Heart right ventricle (tissue), 16 donors: ENCODE data around the gene CTSA. TPM values are rescaled to one million over a fixed set of nuclear protein-coding genes. Genes with fewer than 3 reads are reported as not detected.
A peak's percentile ranks its signal among the peaks of the same experiment; 100 is the strongest.

Experiments used
- ATAC-seq, 8 donors: fragments of 200-7000 bp; cut with Tn5 transposase; one replicate each; pipeline ENCODE4 v1.9.1; 2020; ENCODE audit warnings: mild to moderate bottlenecking in 8 of 8, moderate library complexity in 8 of 8, moderate number of reproducible peaks in 1 of 8
- DNase-seq, 2 donors: peaks; one replicate each; pipeline ENCODE4 v3.0.0-alpha.2; 2020
- H3K27ac ChIP-seq, 10 donors: fragments of 200-600 bp; sonication (generic) in 2 of 10; one replicate each; pipeline versions ENCODE4 v1.5.0 to v1.8.0; 2020 to 2022; ENCODE audit warnings: mild to moderate bottlenecking in 3 of 10
- H3K27me3 ChIP-seq, 7 donors: fragments of 200-600 bp; one replicate each; pipeline ENCODE4 v1.8.0; 2021 to 2022; ENCODE audit warnings: mild to moderate bottlenecking in 2 of 7
- H3K36me3 ChIP-seq, 9 donors: fragments of 200-600 bp; sonication (generic) in 1 of 9; one replicate each; pipeline versions ENCODE4 v1.5.0 to v1.8.0; 2020 to 2022; ENCODE audit warnings: mild to moderate bottlenecking in 2 of 9
- H3K4me1 ChIP-seq, 9 donors: fragments of 200-600 bp; sonication (generic) in 1 of 9; one replicate each; pipeline versions ENCODE4 v1.5.0 to v1.8.0; 2020 to 2022; ENCODE audit warnings: mild to moderate bottlenecking in 4 of 9
- H3K4me3 ChIP-seq, 10 donors: fragments of 200-600 bp; sonication (generic) in 2 of 10; one replicate each; pipeline versions ENCODE4 v1.5.0 to v1.8.0; 2020 to 2022; ENCODE audit warnings: mild to moderate bottlenecking in 7 of 10, moderate library complexity in 2 of 10
- H3K9me3 ChIP-seq, 11 donors: fragments of 200-600 bp in 10 of 11; sonication (generic) in 2 of 11; one replicate each; pipeline versions ENCODE4 v1.5.0 to v1.8.0; 2013 to 2022; ENCODE audit warnings: mild to moderate bottlenecking in 2 of 11, control low read depth in 1 of 11, moderate library complexity in 1 of 11
- WGBS, 2 donors: extraction: QIAGEN DNeasy Blood & Tissue Kit; methylation state at CpG; one replicate each; pipeline ENCODE4 v1.1.7; 2013; ENCODE audit warnings: inconsistent platforms in 1 of 2; 5-methylcytosine and 5-hydroxymethylcytosine counted together
- intact Hi-C, 10 donors: fragments of 100-400 bp; cut with DNase I; formaldehyde crosslinking; loops; one replicate each; pipeline versions ENCODE4 v1.11.1 to v1.14.2; 2022
- polyA plus RNA-seq, 2 donors: library from polyadenylated mRNA; stranded (reverse); fragments of 200-250 nt; gene quantifications; one replicate each; pipeline ENCODE4 v1.2.3, GENCODE V29; 2013
- total RNA-seq, 10 donors: library from RNA; stranded (reverse); fragmentation: NEBNext Ultra II Directional in 3 of 10; extraction: Animal tissue kit (Norgen Biotek cat#: 25700) in 3 of 10; gene quantifications; one replicate each; pipeline versions ENCODE4 v1.2.1 to v1.2.4, GENCODE V29; 2021 to 2023
- TF ChIP-seq, protein P1 (sequence below), 9 donors: fragments of 200-600 bp; sonication (generic) in 2 of 9; IDR thresholded peaks; one replicate each; pipeline versions ENCODE4 v1.5.0 to v1.8.0; 2021 to 2022; ENCODE audit warnings: antibody characterized with exemption in 9 of 9, mild to moderate bottlenecking in 5 of 9, moderate library complexity in 1 of 9
- donor health status: Arrhythmogenic right ventricular cardiomyopathy.
- donor health status: ischemic (EF 13 %, LVEDD 7.1; RV severe dilation, severe dysfunction).
- donor health status: healthy with polysubstance abuse.
- donor health status: DM: no; HTN: yes; CAD: no.
- donor health status: DM: no; HTN: no; CAD: no.
- donor health status: ischemic (EF 25% LVEDD 6.9; RV normal size, moderate dysfunction).
- donor health status: ischemic (EF 25% LVEDD 5.7; RV mildly dilated, moderate dysfunction).
- donor health status: healthy.
- donor health status: DM: yes; HTN: yes; CAD: no.
- donor health status: Ischemic cardiomyopathy.
- donor health status: ischemic (EF 35%, LVEDD 5.7; RV mildly dilated, moderate dysfunction).
- donor health status: nonischemic (EF 11% LVEDD 7.7; RV severe dilation, severe dysfunction).
- donor health status: DM: yes; HTN: yes; CAD: no.
- donor health status: PGD.
- donor health status: ischemic (EF 29% LVEDD 5.4; RV normal size, mild dysfunction).
- donor health status: nonischemic (EF 23%, LVEDD 6.1; RV moderate dilation, normal function).

CTSA gene
- total and polyA plus RNA-seq, 12 donors, result 75.1 to 173 (median 102) TPM

DNA sequence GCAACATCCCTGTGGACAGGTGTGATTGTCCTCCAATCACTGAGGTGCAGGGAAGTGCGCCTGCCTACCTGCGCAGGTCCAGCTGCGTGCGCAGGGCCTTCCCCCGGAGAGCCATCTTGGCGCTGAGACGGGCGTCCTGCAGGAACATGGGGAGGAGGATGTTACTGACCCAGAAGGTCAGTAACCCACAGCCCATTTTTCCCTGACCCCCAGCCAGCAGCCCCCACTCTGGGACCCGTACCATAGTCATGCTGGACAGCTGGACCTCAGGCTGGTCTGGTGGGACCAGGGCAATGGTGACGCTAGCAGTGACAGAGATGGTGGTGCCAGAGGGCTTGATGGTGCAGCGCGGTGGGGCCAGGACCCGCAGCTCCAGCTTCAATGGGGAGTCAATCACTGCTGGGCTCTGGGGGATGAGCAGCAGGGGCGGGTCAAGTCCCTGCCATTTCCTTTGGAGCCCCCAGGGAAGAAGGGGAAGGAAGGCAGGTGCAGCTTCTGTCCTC lies 11.1 kb downstream of the CTSA start:
- TF ChIP-seq, protein P1, sequence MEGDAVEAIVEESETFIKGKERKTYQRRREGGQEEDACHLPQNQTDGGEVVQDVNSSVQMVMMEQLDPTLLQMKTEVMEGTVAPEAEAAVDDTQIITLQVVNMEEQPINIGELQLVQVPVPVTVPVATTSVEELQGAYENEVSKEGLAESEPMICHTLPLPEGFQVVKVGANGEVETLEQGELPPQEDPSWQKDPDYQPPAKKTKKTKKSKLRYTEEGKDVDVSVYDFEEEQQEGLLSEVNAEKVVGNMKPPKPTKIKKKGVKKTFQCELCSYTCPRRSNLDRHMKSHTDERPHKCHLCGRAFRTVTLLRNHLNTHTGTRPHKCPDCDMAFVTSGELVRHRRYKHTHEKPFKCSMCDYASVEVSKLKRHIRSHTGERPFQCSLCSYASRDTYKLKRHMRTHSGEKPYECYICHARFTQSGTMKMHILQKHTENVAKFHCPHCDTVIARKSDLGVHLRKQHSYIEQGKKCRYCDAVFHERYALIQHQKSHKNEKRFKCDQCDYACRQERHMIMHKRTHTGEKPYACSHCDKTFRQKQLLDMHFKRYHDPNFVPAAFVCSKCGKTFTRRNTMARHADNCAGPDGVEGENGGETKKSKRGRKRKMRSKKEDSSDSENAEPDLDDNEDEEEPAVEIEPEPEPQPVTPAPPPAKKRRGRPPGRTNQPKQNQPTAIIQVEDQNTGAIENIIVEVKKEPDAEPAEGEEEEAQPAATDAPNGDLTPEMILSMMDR (IDR thresholded peaks at IDR 0.05), result no peak
- Histone ChIP-seq H3K9me3 (no peaks in the 10 kb centered on the region), H3K36me3 (peaks cover 0 to 100% (median 28%) of the 10 kb centered on the region in 9 donors), H3K27me3 (no peaks in the 10 kb centered on the region), H3K4me3 (no peak overlapping the region), H3K4me1 (no peaks in the 10 kb centered on the region), H3K27ac (no peak overlapping the region)
- DNase-seq, result no peak
- no peak for ATAC-seq
- 86 to 90% methylated on average over 14 of the region's 14 CpGs for WGBS, 2 donors
- intact Hi-C loops, result no loop called here

DNA sequence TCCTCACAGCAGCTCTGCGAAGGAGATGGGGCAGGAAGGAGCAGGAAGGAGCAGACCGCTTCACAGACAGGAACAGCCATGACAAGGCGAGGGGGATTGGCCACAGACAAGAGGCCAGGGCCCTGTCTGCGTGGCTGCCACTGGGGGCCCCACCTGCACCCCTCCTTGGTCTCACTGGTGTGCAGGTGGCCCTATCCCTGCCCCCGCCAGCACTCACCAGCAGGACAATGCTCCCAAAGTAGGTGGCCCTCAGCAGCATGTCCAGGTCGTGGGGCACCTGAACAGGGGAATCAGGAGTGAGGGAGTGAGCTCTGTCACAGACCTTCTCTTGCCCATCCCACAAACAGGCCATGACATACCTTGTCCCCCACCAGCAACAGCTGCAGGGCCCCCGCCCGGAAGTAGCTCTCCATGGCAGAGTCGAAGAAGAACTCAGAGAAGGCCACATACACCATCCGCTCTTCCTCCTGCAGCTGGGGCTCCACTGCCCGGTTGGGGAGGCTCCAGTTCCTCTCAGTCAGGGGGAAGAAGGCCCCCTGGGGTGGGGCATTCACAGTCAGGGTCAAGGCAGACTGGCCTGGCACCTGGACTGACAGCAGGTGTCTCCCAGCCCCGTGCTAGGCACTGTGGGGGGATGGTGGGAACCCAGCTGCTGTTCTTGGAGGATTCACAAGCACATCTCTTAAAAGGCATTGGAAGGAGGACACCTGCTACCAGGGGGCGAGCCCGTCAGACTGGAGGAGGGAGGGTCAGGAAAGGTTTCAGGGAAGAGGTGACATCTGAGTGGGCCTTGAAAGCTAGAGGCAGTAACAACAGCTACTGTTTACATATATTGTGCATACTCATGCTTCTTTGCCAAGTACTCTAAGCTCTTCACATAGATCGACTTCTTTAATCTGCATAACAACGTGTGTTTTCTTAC lies 13.7 kb downstream of the CTSA start:
- no peaks in the 10 kb centered on the region for H3K27me3 ChIP-seq
- no peak overlapping the region for H3K27ac ChIP-seq
- ATAC-seq (peak in 1 of 8 donors; percentile 16), DNase-seq (no peak)
- TF ChIP-seq, protein P1 (IDR thresholded peaks at IDR 0.05), result no peak
- H3K9me3 ChIP-seq, result no peaks in the 10 kb centered on the region
- WGBS, 2 donors, result 87 to 88% methylated on average over 16 of the region's 16 CpGs
- peaks cover 0 to 8% (median 0%) of the 10 kb centered on the region in 9 donors for H3K4me1 ChIP-seq
- H3K4me3 ChIP-seq, result no peak overlapping the region
- intact Hi-C loops, result no loop called here
- H3K36me3 ChIP-seq, result peaks cover 0 to 98% (median 10%) of the 10 kb centered on the region in 9 donors

DNA sequence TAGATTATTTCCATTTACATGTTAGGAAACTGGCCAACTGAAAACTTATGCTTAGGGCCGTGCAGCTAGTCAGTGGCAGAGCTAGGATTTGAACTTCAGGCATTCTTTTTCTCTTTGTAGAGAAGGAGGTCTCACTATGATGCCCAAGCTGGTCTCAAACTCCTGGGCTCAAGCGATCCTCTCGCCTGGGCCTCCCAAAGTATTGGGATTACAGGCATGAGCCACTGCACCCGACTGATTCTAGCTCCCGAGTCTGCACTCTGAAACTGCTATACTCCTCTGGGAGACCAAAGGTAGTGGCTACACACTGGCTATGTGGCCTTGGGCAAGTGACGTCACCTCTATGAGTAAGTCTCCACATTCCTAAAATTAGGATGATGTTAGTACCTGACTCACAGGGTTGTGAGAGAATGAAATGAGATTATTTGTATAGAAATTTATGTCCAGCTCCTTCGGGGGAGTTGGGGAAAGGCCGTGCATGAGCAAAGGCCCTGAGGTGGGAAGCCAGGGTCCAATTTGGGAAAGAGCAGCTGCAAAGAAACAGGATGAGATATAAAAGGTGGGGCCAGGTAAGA lies 14.5 kb downstream of the CTSA start:
- no peak for ATAC-seq
- peaks cover 0 to 91% (median 4%) of the 10 kb centered on the region in 9 donors for H3K36me3 ChIP-seq
- intact Hi-C loops, result no loop called here
- TF ChIP-seq, protein P1 (IDR thresholded peaks at IDR 0.05), result no peak
- H3K4me1 ChIP-seq, result peaks cover 0 to 15% (median 4%) of the 10 kb centered on the region in 9 donors
- WGBS, 2 donors, result 91 to 93% methylated on average over 8 of the region's 8 CpGs
- no peak overlapping the region for H3K27ac ChIP-seq
- DNase-seq, result no peak
- H3K9me3 ChIP-seq, result no peaks in the 10 kb centered on the region
- no peaks in the 10 kb centered on the region for H3K27me3 ChIP-seq
- no peak overlapping the region for H3K4me3 ChIP-seq

DNA sequence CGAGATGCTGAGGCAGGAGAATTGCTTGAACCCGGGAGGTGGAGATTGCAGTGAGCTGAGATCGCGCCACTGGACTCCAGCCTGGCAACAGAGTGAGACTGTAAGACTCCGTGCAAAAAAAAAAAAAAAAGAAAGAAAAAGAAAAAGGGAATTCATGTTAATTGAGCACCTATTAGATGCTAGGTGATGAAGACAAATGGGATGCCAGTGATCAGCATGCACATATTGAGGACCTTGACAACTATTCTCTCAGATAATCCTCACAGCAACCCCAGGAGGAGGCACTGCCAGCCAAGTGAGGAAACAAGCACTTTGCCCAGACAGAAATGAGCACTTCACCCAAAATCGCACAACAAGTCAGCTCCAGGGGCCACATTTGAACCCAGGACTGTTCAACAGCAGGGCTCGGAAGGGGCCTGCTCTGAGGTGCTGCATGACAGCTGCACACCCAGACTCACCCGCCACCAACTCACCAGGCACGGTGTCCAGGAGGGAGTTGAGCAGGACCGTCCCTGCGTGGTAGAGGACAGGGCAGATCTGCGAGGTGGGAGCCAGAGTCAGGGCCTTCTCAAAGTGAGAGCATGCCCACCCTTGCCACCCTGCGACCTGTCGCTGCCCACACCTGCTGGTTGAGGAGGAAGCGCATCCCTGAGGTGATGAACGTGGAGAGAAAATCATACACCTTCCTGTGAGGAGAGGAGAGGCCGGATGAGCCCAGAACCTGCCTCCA lies 16.2 kb downstream of the CTSA start:
- H3K4me3 ChIP-seq, result no peak overlapping the region
- H3K27ac ChIP-seq, result no peak overlapping the region
- H3K27me3 ChIP-seq, result peaks cover 0 to 8% (median 0%) of the 10 kb centered on the region in 7 donors
- peaks cover 3 to 29% (median 20%) of the 10 kb centered on the region in 9 donors for H3K4me1 ChIP-seq
- no peaks in the 10 kb centered on the region for H3K9me3 ChIP-seq
- intact Hi-C loops, result no loop called here
- no peak for ATAC-seq
- peaks cover 0 to 73% (median 0%) of the 10 kb centered on the region in 9 donors for H3K36me3 ChIP-seq
- WGBS, 2 donors, result 92 to 94% methylated on average over 17 of the region's 17 CpGs
- TF ChIP-seq, protein P1 (IDR thresholded peaks at IDR 0.05), result no peak
- no peak for DNase-seq
